IPS-15b (cell line): ENCODE data around the gene SKIC2.
"Not testable (repeated sequence)": the region's sequence is repeated elsewhere in the genome, so short reads cannot be mapped to it uniquely, and the experiment has no call there.

Source experiments
- H3K27me3 ChIP-seq: one replicate; pipeline ENCODE4 v1.6.1; 2013; ENCODE audit warnings: low read length; ENCODE audit not compliant: control insufficient read depth, insufficient read depth
- H3K36me3 ChIP-seq: one replicate; pipeline ENCODE4 v1.6.1; 2013; ENCODE audit warnings: low read length; ENCODE audit not compliant: control insufficient read depth, insufficient read depth
- H3K4me1 ChIP-seq: one replicate; pipeline ENCODE4 v1.6.1; 2013; ENCODE audit warnings: mild to moderate bottlenecking, low read length; ENCODE audit not compliant: control insufficient read depth, insufficient read depth
- H3K4me3 ChIP-seq: one replicate; pipeline ENCODE4 v1.5.1; 2013; ENCODE audit warnings: low read depth, low read length
- H3K9ac ChIP-seq: one replicate; pipeline ENCODE4 v1.6.1; 2013; ENCODE audit warnings: low read depth, mild to moderate bottlenecking, low read length
- H3K9me3 ChIP-seq: one replicate; pipeline ENCODE4 v1.6.1; 2013; ENCODE audit warnings: mild to moderate bottlenecking, low read length; ENCODE audit not compliant: control insufficient read depth, insufficient read depth

The SKIC2 gene

GRCh38 chr6:31927863-31928671, 30.9 kb upstream of the SKIC2 start:
- no peaks in the 10 kb centered on the region for H3K4me1 ChIP-seq
- peak overlapping the region; percentile 24 for H3K9ac ChIP-seq
- H3K4me3 ChIP-seq = no peak overlapping the region
- H3K36me3 ChIP-seq = no peaks in the 10 kb centered on the region
- no peaks in the 10 kb centered on the region for H3K27me3 ChIP-seq
- no peaks in the 10 kb centered on the region for H3K9me3 ChIP-seq

GRCh38 chr6:31928672-31928939, 30.4 kb upstream of the SKIC2 start:
- Histone ChIP-seq H3K9ac (no peak overlapping the region), H3K4me3 (no peak overlapping the region), H3K36me3 (no peaks in the 10 kb centered on the region), H3K9me3 (no peaks in the 10 kb centered on the region), H3K27me3 (no peaks in the 10 kb centered on the region), H3K4me1 (no peaks in the 10 kb centered on the region)

- Histone ChIP-seq H3K4me1 (no peaks in the 10 kb centered on the region), H3K9me3 (no peaks in the 10 kb centered on the region), H3K36me3 (no peaks in the 10 kb centered on the region), H3K9ac (no peak overlapping the region), H3K4me3 (no peak overlapping the region), H3K27me3 (no peaks in the 10 kb centered on the region)
These were observed 28.0 kb upstream of the SKIC2 start for GRCh38 chr6:31930962-31931361.

GRCh38 chr6:31932137-31932536, 26.8 kb upstream of the SKIC2 start:
- not testable (repeated sequence) for H3K27me3 ChIP-seq, H3K9ac ChIP-seq, H3K9me3 ChIP-seq, H3K4me3 ChIP-seq, H3K4me1 ChIP-seq, H3K36me3 ChIP-seq

- no peaks in the 10 kb centered on the region for H3K9me3 ChIP-seq
- no peak overlapping the region for H3K9ac ChIP-seq
- H3K36me3 ChIP-seq = no peaks in the 10 kb centered on the region
- no peaks in the 10 kb centered on the region for H3K27me3 ChIP-seq
- no peak overlapping the region for H3K4me3 ChIP-seq
- no peaks in the 10 kb centered on the region for H3K4me1 ChIP-seq
These were observed 25.4 kb upstream of the SKIC2 start for GRCh38 chr6:31933537-31933936.

- Histone ChIP-seq H3K9me3 (no peaks in the 10 kb centered on the region), H3K9ac (no peak overlapping the region)
These were observed 24.0 kb upstream of the SKIC2 start for GRCh38 chr6:31935021-31935420.

GRCh38 chr6:31935823-31936222, 23.2 kb upstream of the SKIC2 start:
- H3K9me3 ChIP-seq = no peaks in the 10 kb centered on the region
- H3K27me3 ChIP-seq = no peaks in the 10 kb centered on the region
- no peak overlapping the region for H3K9ac ChIP-seq
- H3K4me3 ChIP-seq = no peak overlapping the region
- H3K36me3 ChIP-seq = no peaks in the 10 kb centered on the region
- H3K4me1 ChIP-seq = peaks cover 4% of the 10 kb centered on the region

More at GRCh38 chr6:31935021-31935420, 24.0 kb upstream of the SKIC2 start:
- Histone ChIP-seq H3K4me1 (peaks cover under 1% of the 10 kb centered on the region), H3K4me3 (no peak overlapping the region), H3K27me3 (no peaks in the 10 kb centered on the region), H3K36me3 (no peaks in the 10 kb centered on the region)

GRCh38 chr6:31940256-31940664, 18.7 kb upstream of the SKIC2 start:
- Histone ChIP-seq H3K4me3 (no peak overlapping the region), H3K4me1 (peaks cover 4% of the 10 kb centered on the region), H3K27me3 (peaks cover 3% of the 10 kb centered on the region), H3K9me3 (no peaks in the 10 kb centered on the region), H3K9ac (no peak overlapping the region), H3K36me3 (no peaks in the 10 kb centered on the region)

- Histone ChIP-seq H3K4me3 (no peak overlapping the region), H3K9ac (no peak overlapping the region)
These were observed 15.2 kb upstream of the SKIC2 start for GRCh38 chr6:31943742-31944141.

GRCh38 chr6:31945154-31945506, 13.8 kb upstream of the SKIC2 start:
- Histone ChIP-seq H3K4me3 (no peak overlapping the region), H3K9me3 (no peaks in the 10 kb centered on the region), H3K9ac (no peak overlapping the region), H3K27me3 (peaks cover 3% of the 10 kb centered on the region), H3K36me3 (no peaks in the 10 kb centered on the region), H3K4me1 (peaks cover 5% of the 10 kb centered on the region)

More at GRCh38 chr6:31943742-31944141, 15.2 kb upstream of the SKIC2 start:
- Histone ChIP-seq H3K9me3 (no peaks in the 10 kb centered on the region), H3K36me3 (no peaks in the 10 kb centered on the region), H3K27me3 (peaks cover 3% of the 10 kb centered on the region), H3K4me1 (peaks cover 6% of the 10 kb centered on the region)

- Histone ChIP-seq H3K27me3 (peaks cover 3% of the 10 kb centered on the region), H3K4me3 (no peak within 1 kb of the TSS), H3K36me3 (no peaks in the 10 kb centered on the region), H3K9me3 (no peaks in the 10 kb centered on the region), H3K9ac (no peak within 1 kb of the TSS), H3K4me1 (peaks cover 2% of the 10 kb centered on the region)
These were observed 13.2 kb upstream of the SKIC2 start, which contains the start of gene CFB for GRCh38 chr6:31945507-31946369. CFB (plus strand) TSS chr6:31946095; CDS start chr6:31946222, 127 bp downstream.

GRCh38 chr6:31946370-31946885, 12.5 kb upstream of the SKIC2 start:
- peaks cover 3% of the 10 kb centered on the region for H3K27me3 ChIP-seq
- peaks cover 4% of the 10 kb centered on the region for H3K36me3 ChIP-seq
- H3K4me1 ChIP-seq = peaks cover 2% of the 10 kb centered on the region
- H3K9ac ChIP-seq = no peak overlapping the region
- no peaks in the 10 kb centered on the region for H3K9me3 ChIP-seq
- H3K4me3 ChIP-seq = no peak overlapping the region
